Measurements from ENCODE around the gene CCDC157. TPM values are rescaled to one million over a fixed set of nuclear protein-coding genes. Genes with fewer than 3 reads are reported as not detected.
"Not testable (repeated sequence)": the region's sequence is repeated elsewhere in the genome, so short reads cannot be mapped to it uniquely, and the experiment has no call there.

Gene CCDC157
- total RNA-seq, 1 experiment from 2014 or later: 0.82 TPM

DNA sequence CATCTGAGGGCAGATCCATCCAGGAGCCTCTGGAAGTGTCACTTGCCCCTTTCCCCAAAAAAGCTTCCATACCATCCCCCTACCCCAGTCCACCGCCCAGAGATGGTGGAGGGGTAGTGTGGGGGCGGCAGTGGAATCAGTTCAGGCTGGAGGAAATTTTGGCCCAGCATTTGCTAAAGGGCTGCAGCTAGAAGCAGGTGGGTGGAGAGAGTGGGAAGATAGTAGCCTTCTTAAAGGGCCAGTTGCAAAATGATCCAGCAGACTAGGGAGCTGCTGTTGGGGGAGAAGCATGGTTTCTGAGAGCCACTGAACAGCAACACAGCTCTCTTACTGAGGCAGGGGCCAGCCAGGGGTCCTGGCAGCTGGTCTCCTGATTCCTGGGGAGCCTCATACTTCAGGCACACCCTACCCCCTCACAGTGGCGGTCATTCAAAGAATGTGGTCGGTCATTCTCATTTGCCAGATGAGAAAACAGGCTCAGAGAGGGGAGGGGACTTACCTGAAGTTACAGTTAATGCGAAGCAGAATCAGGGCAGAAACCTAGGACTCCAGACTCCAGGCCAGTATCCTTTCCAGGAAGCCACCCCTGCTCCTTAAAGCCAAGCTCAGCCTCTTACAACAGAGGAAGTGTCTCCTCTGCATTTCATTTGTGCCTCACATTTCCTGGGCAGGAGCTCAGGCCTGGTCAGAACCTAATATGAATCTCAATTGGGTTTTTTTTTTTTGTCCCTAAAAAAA is 45.4 kb downstream of the CCDC157 start:
- Histone ChIP-seq H3K9me2 (replicated peaks; ENCODE audit: insufficient read depth, low read length) (no peaks in the 10 kb centered on the region), H3K9me3 (ENCODE audit: low read length) (no peaks in the 10 kb centered on the region), H3K4me2 (ENCODE audit: low read depth, low read length, poor library complexity, severe bottlenecking) (no peak overlapping the region), H3K9ac (ENCODE audit: low read length) (no peak overlapping the region), H3K27me3 (ENCODE audit: low read length) (no peaks in the 10 kb centered on the region), H3K4me1 (ENCODE audit: low read length) (peaks cover 10% of the 10 kb centered on the region), H2AFZ (ENCODE audit: low read length) (no peak overlapping the region), H3K36me3 (ENCODE audit: insufficient read depth, low read length) (peaks cover 8% of the 10 kb centered on the region; the same call in 1 of the 2 replicates), H3K27ac (ENCODE audit: low read length) (no peak overlapping the region), H4K20me1 (ENCODE audit: insufficient read depth, low read depth, low read length) (no peaks in the 10 kb centered on the region), H3K4me3 (ENCODE audit: low read length) (no peak overlapping the region), H3K79me2 (ENCODE audit: low read length) (peaks cover 21% of the 10 kb centered on the region)
- no peak for DNase-seq

DNA sequence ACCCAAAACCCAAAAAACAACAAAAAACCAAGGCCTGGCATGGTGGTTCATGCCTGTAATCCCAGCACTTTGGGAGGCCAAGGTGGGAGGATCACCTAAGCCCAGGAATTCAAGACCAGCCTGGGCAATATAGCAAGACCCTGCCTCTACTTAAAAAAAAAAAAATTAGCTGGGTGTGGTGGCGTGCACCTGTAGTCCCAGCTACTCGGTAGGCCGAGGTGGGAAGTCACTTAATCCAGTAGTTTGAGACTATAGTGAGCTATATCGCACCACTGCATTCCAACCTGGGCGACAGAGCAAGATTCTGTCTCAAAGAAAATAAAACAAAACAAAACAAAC is 45.9 kb downstream of the CCDC157 start:
- not testable (repeated sequence) for H3K4me3 ChIP-seq (ENCODE audit: low read length); H4K20me1 ChIP-seq (ENCODE audit: insufficient read depth, low read depth, low read length); H3K36me3 ChIP-seq (ENCODE audit: insufficient read depth, low read length); DNase-seq; H3K27me3 ChIP-seq (ENCODE audit: low read length); H2AFZ ChIP-seq (ENCODE audit: low read length); H3K27ac ChIP-seq (ENCODE audit: low read length); H3K9ac ChIP-seq (ENCODE audit: low read length); H3K4me1 ChIP-seq (ENCODE audit: low read length); H3K4me2 ChIP-seq (ENCODE audit: low read depth, low read length, poor library complexity, severe bottlenecking); H3K9me2 ChIP-seq (replicated peaks; ENCODE audit: insufficient read depth, low read length); H3K9me3 ChIP-seq (ENCODE audit: low read length)
- H3K79me2 ChIP-seq (ENCODE audit: low read length): peaks cover 17% of the 10 kb centered on the region

DNA sequence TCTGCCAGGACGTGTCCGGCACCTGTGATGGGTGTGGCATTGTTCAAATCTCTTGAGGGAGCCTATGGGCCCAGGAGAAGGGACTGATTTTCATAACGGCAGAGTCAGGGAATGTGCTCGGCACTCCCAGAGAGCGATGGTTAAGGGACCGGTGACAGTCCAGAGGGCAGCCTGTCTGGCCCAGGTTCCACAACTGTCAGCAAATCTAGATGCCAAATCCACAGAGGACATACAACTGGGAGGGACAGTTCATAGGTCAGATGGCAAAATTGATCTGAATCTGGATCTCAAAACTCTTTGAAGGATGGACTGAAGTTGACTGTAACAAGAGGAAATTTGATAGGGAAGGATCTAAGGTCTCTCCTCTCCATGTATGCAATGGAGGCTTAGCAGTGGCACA is 47.5 kb downstream of the CCDC157 start:
- Histone ChIP-seq H2AFZ (ENCODE audit: low read length) (no peak overlapping the region), H3K4me2 (ENCODE audit: low read depth, low read length, poor library complexity, severe bottlenecking) (no peak overlapping the region)

DNA sequence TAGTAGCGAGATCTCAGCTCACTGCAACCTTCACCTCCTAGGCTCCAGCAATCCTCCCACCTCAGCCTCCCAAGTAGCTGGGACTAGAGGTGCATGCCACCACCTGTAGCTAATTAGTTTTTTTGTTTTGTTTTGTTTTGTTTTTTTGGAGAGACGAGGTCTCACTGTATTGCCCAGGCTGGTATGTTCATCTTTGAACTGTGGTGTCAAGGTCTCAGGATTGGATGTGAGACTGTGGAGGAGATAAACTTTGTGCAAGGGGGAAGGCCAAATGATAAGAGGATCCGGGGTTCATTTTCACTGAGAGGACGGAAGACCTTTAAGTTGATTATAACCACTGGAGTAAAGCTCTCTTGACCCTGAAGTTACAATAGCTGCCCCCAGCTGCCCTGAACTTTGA is 48.9 kb downstream of the CCDC157 start:
- no peak overlapping the region for H3K4me2 ChIP-seq (ENCODE audit: low read depth, low read length, poor library complexity, severe bottlenecking)
- no peaks in the 10 kb centered on the region for H4K20me1 ChIP-seq (ENCODE audit: insufficient read depth, low read depth, low read length)
- no peaks in the 10 kb centered on the region for H3K27me3 ChIP-seq (ENCODE audit: low read length)
- H3K4me1 ChIP-seq (ENCODE audit: low read length): no peaks in the 10 kb centered on the region
- H3K27ac ChIP-seq (ENCODE audit: low read length): no peak overlapping the region
- H2AFZ ChIP-seq (ENCODE audit: low read length): no peak overlapping the region
- H3K9ac ChIP-seq (ENCODE audit: low read length): no peak overlapping the region
- no peak for DNase-seq
- H3K36me3 ChIP-seq (ENCODE audit: insufficient read depth, low read length): peaks cover 11% of the 10 kb centered on the region
- H3K4me3 ChIP-seq (ENCODE audit: low read length): no peak overlapping the region
- no peaks in the 10 kb centered on the region for H3K79me2 ChIP-seq (ENCODE audit: low read length)
- no peaks in the 10 kb centered on the region for H3K9me3 ChIP-seq (ENCODE audit: low read length)
- no peaks in the 10 kb centered on the region for H3K9me2 ChIP-seq (replicated peaks; ENCODE audit: insufficient read depth, low read length)

More for the DNA sequence above, 47.5 kb downstream of the CCDC157 start:
- Histone ChIP-seq H3K27ac (ENCODE audit: low read length) (no peak overlapping the region), H3K79me2 (ENCODE audit: low read length) (peaks cover 4% of the 10 kb centered on the region; the same call in 1 of the 2 replicates), H4K20me1 (ENCODE audit: insufficient read depth, low read depth, low read length) (no peaks in the 10 kb centered on the region), H3K4me1 (ENCODE audit: low read length) (no peaks in the 10 kb centered on the region), H3K9me2 (replicated peaks; ENCODE audit: insufficient read depth, low read length) (no peaks in the 10 kb centered on the region), H3K27me3 (ENCODE audit: low read length) (no peaks in the 10 kb centered on the region), H3K9ac (ENCODE audit: low read length) (no peak overlapping the region), H3K4me3 (ENCODE audit: low read length) (no peak overlapping the region), H3K36me3 (ENCODE audit: insufficient read depth, low read length) (peaks cover 10% of the 10 kb centered on the region), H3K9me3 (ENCODE audit: low read length) (no peaks in the 10 kb centered on the region)
- DNase-seq: no peak

DNA sequence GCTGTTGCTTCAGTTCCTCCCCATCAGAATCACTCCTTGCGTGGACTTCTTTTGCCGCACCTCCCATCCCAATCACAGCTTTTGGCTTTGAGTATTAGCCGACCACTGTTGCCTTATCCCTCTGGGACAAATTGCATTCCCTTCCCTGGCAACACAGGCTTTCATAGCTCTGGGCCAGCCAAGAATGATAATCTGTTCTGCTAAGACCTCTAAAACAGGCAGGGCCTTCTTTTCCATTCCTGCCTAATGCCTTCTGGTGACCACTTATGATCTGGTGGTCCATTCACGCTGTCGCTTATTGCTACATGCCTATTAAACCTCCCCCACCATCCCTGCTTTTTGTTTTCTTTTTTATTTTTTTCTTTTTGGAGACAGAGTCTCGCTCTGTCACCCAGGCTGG is 49.6 kb downstream of the CCDC157 start:
- Histone ChIP-seq H2AFZ (ENCODE audit: low read length) (no peak overlapping the region), H3K9me2 (replicated peaks; ENCODE audit: insufficient read depth, low read length) (no peaks in the 10 kb centered on the region)

DNA sequence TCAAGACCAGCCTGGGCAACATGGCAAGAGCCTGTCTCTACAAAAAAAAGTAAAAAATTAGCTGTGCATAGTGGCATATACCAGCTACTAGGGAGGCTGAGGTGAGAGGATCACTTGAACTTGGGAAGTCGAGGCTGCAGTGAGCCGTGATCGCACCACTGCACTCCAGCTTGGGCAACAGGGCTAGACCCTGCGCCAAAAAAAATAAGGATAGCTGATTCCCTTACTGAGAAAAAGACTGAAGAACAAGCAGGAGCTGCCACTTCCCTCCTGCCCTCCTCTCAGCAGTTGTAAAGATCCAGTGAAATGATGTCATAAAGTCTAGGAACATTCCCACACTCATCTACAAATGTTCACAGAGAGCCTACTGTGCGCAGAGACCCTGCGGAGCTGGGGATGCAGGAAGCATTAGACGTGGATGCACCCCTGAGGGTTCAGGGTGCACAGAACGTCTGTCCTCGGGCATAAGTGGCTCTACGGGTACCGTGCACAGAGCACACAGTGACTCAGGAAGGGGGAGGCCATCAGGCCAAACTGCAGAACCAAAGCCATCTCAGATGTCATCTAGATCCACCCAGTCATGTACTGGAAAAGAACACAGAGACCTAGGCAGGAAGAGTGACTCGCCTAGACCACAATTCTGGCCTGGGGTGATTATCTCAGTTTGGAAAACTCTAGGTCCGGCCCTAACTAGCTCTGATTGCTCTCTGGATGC is 51.7 kb downstream of the CCDC157 start:
- no peaks in the 10 kb centered on the region for H4K20me1 ChIP-seq (ENCODE audit: insufficient read depth, low read depth, low read length)
- H3K4me3 ChIP-seq (ENCODE audit: low read length): no peak overlapping the region
- H2AFZ ChIP-seq (ENCODE audit: low read length): no peak overlapping the region
- H3K4me2 ChIP-seq (ENCODE audit: low read depth, low read length, poor library complexity, severe bottlenecking): no peak overlapping the region
- H3K36me3 ChIP-seq (ENCODE audit: insufficient read depth, low read length): peaks cover 14% of the 10 kb centered on the region
- no peak for DNase-seq
- no peak overlapping the region for H3K9ac ChIP-seq (ENCODE audit: low read length)
- no peaks in the 10 kb centered on the region for H3K9me3 ChIP-seq (ENCODE audit: low read length)
- H3K9me2 ChIP-seq (replicated peaks; ENCODE audit: insufficient read depth, low read length): no peaks in the 10 kb centered on the region
- no peaks in the 10 kb centered on the region for H3K27me3 ChIP-seq (ENCODE audit: low read length)
- H3K79me2 ChIP-seq (ENCODE audit: low read length): no peaks in the 10 kb centered on the region
- no peak overlapping the region for H3K27ac ChIP-seq (ENCODE audit: low read length)
- H3K4me1 ChIP-seq (ENCODE audit: low read length): no peaks in the 10 kb centered on the region

More for the DNA sequence above, 49.6 kb downstream of the CCDC157 start:
- Histone ChIP-seq H3K36me3 (ENCODE audit: insufficient read depth, low read length) (peaks cover 11% of the 10 kb centered on the region), H3K27me3 (ENCODE audit: low read length) (no peaks in the 10 kb centered on the region), H4K20me1 (ENCODE audit: insufficient read depth, low read depth, low read length) (no peaks in the 10 kb centered on the region), H3K27ac (ENCODE audit: low read length) (no peak overlapping the region), H3K4me2 (ENCODE audit: low read depth, low read length, poor library complexity, severe bottlenecking) (no peak overlapping the region), H3K79me2 (ENCODE audit: low read length) (no peaks in the 10 kb centered on the region), H3K4me3 (ENCODE audit: low read length) (no peak overlapping the region), H3K9me3 (ENCODE audit: low read length) (no peaks in the 10 kb centered on the region), H3K9ac (ENCODE audit: low read length) (no peak overlapping the region), H3K4me1 (ENCODE audit: low read length) (no peaks in the 10 kb centered on the region)
- no peak for DNase-seq

DNA sequence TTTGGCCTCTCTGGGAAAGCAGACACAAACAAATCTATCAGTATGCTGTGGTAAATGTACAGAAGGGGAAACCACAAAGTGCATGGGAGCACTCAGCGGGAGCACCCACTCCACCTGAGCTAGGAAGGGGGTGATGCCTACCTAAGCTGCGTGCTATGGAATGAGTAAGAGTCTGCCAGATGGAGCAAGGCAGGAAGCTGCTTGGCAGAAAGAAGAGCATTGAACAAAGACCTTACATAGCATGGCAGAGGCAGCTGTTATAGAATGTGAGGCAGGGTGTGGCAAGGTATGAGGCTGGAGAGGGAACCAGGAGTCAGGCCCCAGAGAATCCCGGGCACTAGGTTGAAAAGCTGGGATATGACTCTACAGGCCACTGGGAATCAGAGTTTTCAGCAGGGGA is 55.0 kb downstream of the CCDC157 start:
- H3K36me3 ChIP-seq (ENCODE audit: insufficient read depth, low read length): peaks cover 18% of the 10 kb centered on the region; the same call in 1 of the 2 replicates
- no peak overlapping the region for H3K9ac ChIP-seq (ENCODE audit: low read length)
- no peaks in the 10 kb centered on the region for H3K4me1 ChIP-seq (ENCODE audit: low read length)
- H3K79me2 ChIP-seq (ENCODE audit: low read length): no peaks in the 10 kb centered on the region
- no peak overlapping the region for H3K27ac ChIP-seq (ENCODE audit: low read length)
- H3K4me2 ChIP-seq (ENCODE audit: low read depth, low read length, poor library complexity, severe bottlenecking): no peak overlapping the region
- H3K9me3 ChIP-seq (ENCODE audit: low read length): no peaks in the 10 kb centered on the region
- H3K27me3 ChIP-seq (ENCODE audit: low read length): no peaks in the 10 kb centered on the region
- DNase-seq: no peak
- no peak overlapping the region for H3K4me3 ChIP-seq (ENCODE audit: low read length)
- H2AFZ ChIP-seq (ENCODE audit: low read length): no peak overlapping the region
- no peaks in the 10 kb centered on the region for H3K9me2 ChIP-seq (replicated peaks; ENCODE audit: insufficient read depth, low read length)
- H4K20me1 ChIP-seq (ENCODE audit: insufficient read depth, low read depth, low read length): no peaks in the 10 kb centered on the region

DNA sequence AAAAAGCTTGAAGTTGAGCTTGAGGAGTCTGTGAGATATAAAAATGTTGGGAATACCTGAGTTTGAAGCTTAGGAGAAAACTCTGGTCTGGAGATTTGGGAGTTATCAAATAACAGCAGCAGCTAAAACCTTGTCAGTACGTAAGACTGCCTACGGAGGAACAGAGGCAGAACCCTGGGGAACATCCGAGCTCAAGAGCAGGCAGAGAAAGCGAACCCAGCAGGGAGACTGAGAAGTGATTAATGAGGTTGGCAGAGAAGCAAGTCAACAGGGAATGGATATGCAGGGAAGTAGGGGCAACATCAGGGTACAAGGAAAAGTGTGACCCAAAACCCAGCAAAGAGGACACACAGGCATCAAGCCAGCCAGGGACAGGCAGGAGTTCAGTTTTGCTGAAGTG is 56.2 kb downstream of the CCDC157 start:
- no peaks in the 10 kb centered on the region for H3K79me2 ChIP-seq (ENCODE audit: low read length)
- no peaks in the 10 kb centered on the region for H3K9me2 ChIP-seq (replicated peaks; ENCODE audit: insufficient read depth, low read length)
- H3K4me1 ChIP-seq (ENCODE audit: low read length): no peaks in the 10 kb centered on the region
- H3K4me3 ChIP-seq (ENCODE audit: low read length): no peak overlapping the region
- H3K9ac ChIP-seq (ENCODE audit: low read length): no peak overlapping the region
- H2AFZ ChIP-seq (ENCODE audit: low read length): no peak overlapping the region
- no peak for DNase-seq
- H3K36me3 ChIP-seq (ENCODE audit: insufficient read depth, low read length): peaks cover 22% of the 10 kb centered on the region; the same call in 1 of the 2 replicates
- no peak overlapping the region for H3K27ac ChIP-seq (ENCODE audit: low read length)
- no peak overlapping the region for H3K4me2 ChIP-seq (ENCODE audit: low read depth, low read length, poor library complexity, severe bottlenecking)
- H3K27me3 ChIP-seq (ENCODE audit: low read length): no peaks in the 10 kb centered on the region
- no peaks in the 10 kb centered on the region for H4K20me1 ChIP-seq (ENCODE audit: insufficient read depth, low read depth, low read length)
- no peaks in the 10 kb centered on the region for H3K9me3 ChIP-seq (ENCODE audit: low read length)

Measured in Karpas-422 (cell line).